Peyer's patch (tissue), 4 donors: ENCODE data around the gene RNASE8. TPM values are rescaled to one million over a fixed set of nuclear protein-coding genes. Genes with fewer than 3 reads are reported as not detected.

ENCODE experiments used
- DNase-seq, 3 donors: peaks; one replicate each; pipeline ENCODE4 v3.0.0-alpha.2; 2017 to 2019
- H3K27ac ChIP-seq, 4 donors: fragments of 200-600 bp; sonication (generic); one replicate each; pipeline ENCODE4 v1.5.1; 2016 to 2019
- H3K27me3 ChIP-seq, 2 donors: fragments of 200-600 bp; sonication (generic); one replicate each; pipeline ENCODE4 v1.5.1; 2019
- H3K36me3 ChIP-seq, 3 donors: fragments of 200-600 bp; sonication (generic); one replicate each; pipeline ENCODE4 v1.5.1; 2016 to 2019
- H3K4me1 ChIP-seq, 4 donors: fragments of 200-600 bp; sonication (generic); one replicate each; pipeline ENCODE4 v1.5.1; 2016 to 2019
- H3K4me3 ChIP-seq, 4 donors: fragments of 200-600 bp; sonication (generic); 1 replicate in 3 of 4; 2 replicates in 1 of 4; pipeline ENCODE4 v1.5.1; 2016 to 2019; ENCODE audit warnings: mild to moderate bottlenecking in 1 of 4
- H3K9me3 ChIP-seq, 4 donors: fragments of 200-600 bp; sonication (generic); one replicate each; pipeline ENCODE4 v1.5.1; 2016 to 2019; ENCODE audit warnings: mild to moderate bottlenecking in 1 of 4
- POLR2A ChIP-seq, 2 donors: fragments of 450-650 bp; IDR thresholded peaks; one replicate each; pipeline ENCODE4 v1.5.1; 2017; ENCODE audit warnings: antibody characterized with exemption in 2 of 2, mild to moderate bottlenecking in 2 of 2, moderate library complexity in 2 of 2
- total RNA-seq, 4 donors: library from RNA; depleted of rRNA; stranded (reverse); fragments of >200 nt; gene quantifications; one replicate each; pipeline ENCODE4 v1.1.0, GENCODE V29; 2016
- TF ChIP-seq, protein P1 (sequence below), 6 experiments: fragments of 450-650 bp in 4 of 6; fragments of 200-600 bp in 2 of 6; sonication (generic) in 1 of 6; IDR thresholded peaks; one replicate each; pipeline ENCODE4 v1.5.1; 2017 to 2019; ENCODE audit warnings: antibody characterized with exemption in 6 of 6, mild to moderate bottlenecking in 3 of 6, moderate library complexity in 1 of 6

The RNASE8 gene
- total RNA-seq, 4 donors from 2014 or later, result not detected

DNA sequence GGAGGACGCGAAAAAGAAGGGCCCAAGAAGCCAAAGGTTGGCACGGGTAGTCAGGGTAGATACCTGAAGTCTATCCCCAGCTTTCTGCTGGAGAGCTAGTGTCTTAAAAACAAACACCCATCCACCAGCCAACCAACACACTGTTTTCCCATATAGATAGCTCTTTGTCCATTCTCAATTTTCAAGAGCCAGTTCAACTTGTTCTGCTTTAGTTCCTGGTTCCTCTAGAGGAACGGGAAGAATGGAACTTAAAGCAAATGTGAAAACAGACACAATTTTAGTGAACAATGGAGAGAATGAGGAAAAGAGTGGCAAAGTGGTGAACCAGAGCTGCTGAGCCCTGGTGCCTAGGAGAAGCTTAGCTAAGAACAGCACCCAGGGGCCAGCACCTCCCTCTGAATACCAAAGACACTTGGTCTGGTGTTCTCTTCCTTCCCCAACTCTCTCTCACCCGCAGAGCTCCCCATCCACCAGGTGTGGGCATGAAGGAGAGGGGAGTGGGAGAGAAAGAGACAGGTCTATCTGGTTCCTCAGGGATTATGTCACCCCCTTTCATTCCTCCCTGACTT, 36.6 kb upstream of the RNASE8 start:
- no peak for TF ChIP-seq POLR2A (IDR thresholded peaks at IDR 0.05)
- TF ChIP-seq, protein P1, sequence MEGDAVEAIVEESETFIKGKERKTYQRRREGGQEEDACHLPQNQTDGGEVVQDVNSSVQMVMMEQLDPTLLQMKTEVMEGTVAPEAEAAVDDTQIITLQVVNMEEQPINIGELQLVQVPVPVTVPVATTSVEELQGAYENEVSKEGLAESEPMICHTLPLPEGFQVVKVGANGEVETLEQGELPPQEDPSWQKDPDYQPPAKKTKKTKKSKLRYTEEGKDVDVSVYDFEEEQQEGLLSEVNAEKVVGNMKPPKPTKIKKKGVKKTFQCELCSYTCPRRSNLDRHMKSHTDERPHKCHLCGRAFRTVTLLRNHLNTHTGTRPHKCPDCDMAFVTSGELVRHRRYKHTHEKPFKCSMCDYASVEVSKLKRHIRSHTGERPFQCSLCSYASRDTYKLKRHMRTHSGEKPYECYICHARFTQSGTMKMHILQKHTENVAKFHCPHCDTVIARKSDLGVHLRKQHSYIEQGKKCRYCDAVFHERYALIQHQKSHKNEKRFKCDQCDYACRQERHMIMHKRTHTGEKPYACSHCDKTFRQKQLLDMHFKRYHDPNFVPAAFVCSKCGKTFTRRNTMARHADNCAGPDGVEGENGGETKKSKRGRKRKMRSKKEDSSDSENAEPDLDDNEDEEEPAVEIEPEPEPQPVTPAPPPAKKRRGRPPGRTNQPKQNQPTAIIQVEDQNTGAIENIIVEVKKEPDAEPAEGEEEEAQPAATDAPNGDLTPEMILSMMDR (IDR thresholded peaks at IDR 0.05), result no peak
- no peak for DNase-seq
- Histone ChIP-seq H3K9me3 (no peaks in the 10 kb centered on the region), H3K36me3 (peaks cover 0 to 52% (median 0%) of the 10 kb centered on the region in 3 donors), H3K4me1 (peaks cover 0 to 15% (median 0%) of the 10 kb centered on the region in 4 donors), H3K27me3 (no peaks in the 10 kb centered on the region), H3K4me3 (no peak overlapping the region), H3K27ac (no peak overlapping the region)

DNA sequence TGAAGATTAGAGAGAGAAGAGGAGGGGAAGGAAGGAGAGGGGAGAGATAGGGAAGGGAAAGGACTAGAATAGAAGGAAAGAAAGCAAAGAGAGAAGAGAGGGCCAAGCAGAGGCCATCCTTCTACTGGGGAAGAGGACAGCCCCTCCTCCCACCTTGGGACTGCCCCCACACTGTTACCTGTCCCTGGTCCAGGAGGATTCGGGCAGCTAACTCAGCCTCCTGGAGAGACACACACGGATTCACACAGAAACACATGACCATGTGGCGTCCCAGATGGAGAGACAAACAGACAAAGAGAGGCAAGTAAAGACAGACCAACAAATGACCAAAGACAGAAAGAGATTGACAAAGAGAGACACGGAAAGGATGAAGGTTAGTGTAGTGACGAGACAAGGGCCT, 34.9 kb upstream of the RNASE8 start:
- no peak for DNase-seq
- peaks cover 0 to 21% (median 3%) of the 10 kb centered on the region in 4 donors for H3K4me1 ChIP-seq
- no peaks in the 10 kb centered on the region for H3K9me3 ChIP-seq
- peaks cover 0 to 40% (median 0%) of the 10 kb centered on the region in 3 donors for H3K36me3 ChIP-seq
- TF ChIP-seq, protein P1 (IDR thresholded peaks at IDR 0.05), result no peak
- TF ChIP-seq POLR2A (IDR thresholded peaks at IDR 0.05), result no peak
- peak overlapping the region in 1 of 4 donors; percentile 86 for H3K27ac ChIP-seq
- peak overlapping the region in 2 of 4 donors; percentile 76 to 83 for H3K4me3 ChIP-seq
- H3K27me3 ChIP-seq, result no peaks in the 10 kb centered on the region

DNA sequence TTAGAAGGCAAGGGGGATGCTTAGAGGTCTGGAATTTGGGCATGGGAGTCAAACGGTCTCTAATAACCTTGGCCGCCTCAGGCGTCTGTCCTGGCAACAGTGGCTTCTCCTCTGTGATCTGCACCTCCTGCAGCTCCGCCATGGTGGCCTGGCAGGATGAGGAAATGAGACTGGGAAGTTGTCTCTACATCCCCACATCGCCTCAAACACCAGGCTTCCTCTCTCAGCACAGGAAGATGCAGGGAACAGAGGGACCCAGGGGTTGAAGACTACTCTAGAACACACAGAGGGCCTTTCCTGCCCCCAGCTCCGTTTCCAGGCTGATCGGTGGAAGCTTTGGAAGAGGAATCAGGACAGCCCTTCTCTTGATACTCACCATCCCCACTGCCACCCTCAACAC, 34.4 kb upstream of the RNASE8 start:
- Histone ChIP-seq H3K36me3 (peaks cover 0 to 35% (median 0%) of the 10 kb centered on the region in 3 donors), H3K27me3 (no peaks in the 10 kb centered on the region), H3K4me1 (peaks cover 0 to 21% (median 3%) of the 10 kb centered on the region in 4 donors), H3K27ac (peak overlapping the region in 1 of 4 donors; percentile 86), H3K4me3 (peak overlapping the region in 2 of 4 donors; percentile 76 to 83), H3K9me3 (no peaks in the 10 kb centered on the region)
- TF ChIP-seq, protein P1 (IDR thresholded peaks at IDR 0.05), result no peak
- TF ChIP-seq POLR2A (IDR thresholded peaks at IDR 0.05), result no peak
- no peak for DNase-seq

DNA sequence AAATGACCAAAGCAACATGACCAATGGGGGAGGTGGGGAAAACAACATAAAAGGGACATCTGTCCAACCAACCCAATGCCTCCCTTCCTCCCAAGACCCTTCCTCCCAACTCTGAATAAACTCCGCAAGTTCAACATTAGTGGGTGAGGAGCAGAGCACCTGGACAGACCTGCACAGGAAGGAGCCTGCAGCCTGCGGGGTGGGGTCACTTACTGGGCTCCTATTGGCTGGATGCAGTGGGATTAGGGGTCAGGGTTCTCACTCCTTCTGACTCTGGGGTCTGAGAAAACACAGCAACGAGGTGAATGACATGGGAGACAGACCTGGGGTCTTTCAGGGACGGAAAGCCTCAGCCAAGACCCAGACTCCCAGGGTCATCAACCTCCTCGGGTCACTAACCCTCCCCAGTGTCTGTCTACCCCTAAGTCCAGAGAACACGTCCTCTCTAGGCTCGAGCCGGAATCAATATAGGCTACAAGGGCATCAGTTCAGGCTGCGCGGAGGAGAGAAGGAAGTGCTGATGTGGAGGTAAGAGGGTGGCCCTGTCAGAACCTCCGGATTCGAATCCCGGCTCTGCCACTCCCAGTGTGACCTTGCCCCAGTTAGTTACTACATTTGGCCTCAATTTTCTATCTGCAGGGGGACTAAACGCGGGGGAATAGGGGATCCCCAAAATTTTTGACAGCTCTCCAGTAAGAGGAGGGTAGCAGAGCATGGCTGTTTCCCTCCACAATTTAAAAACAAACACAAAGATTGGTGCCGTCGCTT, 33.6 kb upstream of the RNASE8 start:
- Histone ChIP-seq H3K4me3 (peak overlapping the region; percentile 76 to 94 (median 81)), H3K9me3 (no peaks in the 10 kb centered on the region), H3K27ac (peak overlapping the region; percentile 77 to 86 (median 82)), H3K27me3 (no peaks in the 10 kb centered on the region), H3K4me1 (peaks cover 0 to 21% (median 3%) of the 10 kb centered on the region in 4 donors), H3K36me3 (peaks cover 0 to 28% (median 0%) of the 10 kb centered on the region in 3 donors)
- no peak for TF ChIP-seq POLR2A (IDR thresholded peaks at IDR 0.05)
- TF ChIP-seq, protein P1 (IDR thresholded peaks at IDR 0.05), result no peak
- peak in 1 of 3 donors; percentile 27 for DNase-seq

DNA sequence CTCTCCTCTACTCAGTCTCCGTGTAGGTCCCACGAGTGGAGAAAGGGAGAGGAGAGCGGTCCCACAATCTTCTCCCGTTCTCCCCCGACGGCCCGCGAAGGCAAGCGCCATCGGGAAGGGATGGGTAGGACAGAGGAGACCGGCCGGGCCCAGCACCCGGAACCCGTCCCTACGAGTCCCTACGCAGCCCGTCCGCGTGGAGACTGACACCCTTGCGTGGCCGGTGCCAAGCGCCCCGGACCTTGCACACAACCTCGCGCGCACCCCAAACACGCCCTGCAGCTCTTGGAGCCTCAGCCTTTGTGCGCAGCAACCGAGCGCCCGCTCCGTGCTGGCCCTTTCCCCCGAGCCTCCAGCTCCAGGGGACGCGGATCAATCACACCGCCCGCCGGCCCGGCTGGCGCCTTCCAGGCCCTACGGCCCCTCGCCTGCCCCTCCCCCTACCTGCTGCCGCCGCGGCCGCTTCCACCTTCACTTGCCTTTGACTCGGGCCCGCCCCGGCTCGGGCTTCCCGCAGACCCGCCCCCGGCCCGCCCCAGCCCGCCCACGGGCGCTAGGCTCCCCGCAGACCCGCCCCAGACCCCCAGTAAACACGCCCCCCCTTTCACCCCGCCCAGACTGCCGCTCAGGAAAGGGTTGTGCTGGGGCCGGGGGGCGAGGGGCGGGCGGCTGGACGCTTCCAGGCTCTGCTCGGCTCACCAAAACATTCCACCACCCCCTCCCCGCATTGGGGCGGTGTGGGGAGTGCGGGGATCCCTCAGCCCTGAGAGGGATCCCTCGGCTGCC, 32.8 kb upstream of the RNASE8 start, which contains the start of gene NDRG2:
Gene NDRG2 (minus strand): TSS at position 477 of the 786 bp plus-strand sequence. CDS start 1,746 bp downstream, outside the sequence.
- DNase-seq, result peak; percentile 84 to 93 (median 90)
- peaks cover 0 to 21% (median 3%) of the 10 kb centered on the region in 4 donors for H3K4me1 ChIP-seq
- H3K9me3 ChIP-seq, result no peaks in the 10 kb centered on the region
- no peaks in the 10 kb centered on the region for H3K27me3 ChIP-seq
- peak; percentile 48 to 49 for TF ChIP-seq POLR2A (IDR thresholded peaks at IDR 0.05)
- TF ChIP-seq, protein P1 (IDR thresholded peaks at IDR 0.05), result no peak
- peaks cover 0 to 20% (median 0%) of the 10 kb centered on the region in 3 donors for H3K36me3 ChIP-seq
- H3K4me3 ChIP-seq, result peak within 1 kb of the TSS; percentile 76 to 94 (median 81)
- H3K27ac ChIP-seq, result peak within 1 kb of the TSS; percentile 77 to 86 (median 82)
